ENCODE results near the gene MAPKAP1. TPM values are rescaled to one million over a fixed set of nuclear protein-coding genes. Genes with fewer than 3 reads are reported as not detected.

The MAPKAP1 gene
- total RNA-seq, 4 donors from 2014 or later, result 57.6 to 70.2 (median 68.7) TPM

- no peak overlapping the region for H3K27ac ChIP-seq
- H3K36me3 ChIP-seq, result no peaks in the 10 kb centered on the region
- H3K4me1 ChIP-seq, result peaks cover 10% of the 10 kb centered on the region
- no peak for DNase-seq (ENCODE audit: low spot score in 2 of 2)
- WGBS, result 99% methylated on average over 4 of the region's 4 CpGs
- no peak overlapping the region for H3K4me3 ChIP-seq
- no peak for TF ChIP-seq CTCF (IDR thresholded peaks at IDR 0.05)
- no peak for TF ChIP-seq POLR2AphosphoS5 (IDR thresholded peaks at IDR 0.05)
- no peak for TF ChIP-seq POLR2A (IDR thresholded peaks at IDR 0.05)
- no peak for TF ChIP-seq EP300 (IDR thresholded peaks at IDR 0.05)
- H3K9me3 ChIP-seq, result no peaks in the 10 kb centered on the region
- no peaks in the 10 kb centered on the region for H3K27me3 ChIP-seq
Measured at GRCh38 chr9:125591888-125592287, 115.1 kb downstream of the MAPKAP1 start.

DNA sequence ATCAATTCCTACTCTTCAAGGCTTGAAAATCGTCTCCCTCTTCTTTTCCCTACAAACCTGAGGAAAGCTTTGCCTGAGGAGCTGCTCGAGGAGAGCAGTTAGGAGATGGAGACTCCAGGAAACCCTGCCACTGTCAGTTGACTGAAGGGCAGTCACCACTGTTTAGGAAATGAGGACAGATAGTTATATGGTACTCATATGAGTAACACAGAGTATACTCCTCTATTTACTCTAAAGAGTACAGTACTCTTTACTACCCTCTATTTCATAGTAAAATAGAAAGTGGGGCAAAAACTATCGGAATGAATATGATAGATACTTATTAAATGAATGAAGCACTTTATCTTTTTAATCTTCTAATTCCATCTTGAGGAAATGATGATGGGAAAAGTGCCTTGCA lies 115.8 kb downstream of the MAPKAP1 start:
- WGBS, result 90% methylated on average over 3 of the region's 3 CpGs
- Histone ChIP-seq H3K27ac (no peak overlapping the region), H3K27me3 (no peaks in the 10 kb centered on the region), H3K4me3 (no peak overlapping the region), H3K36me3 (no peaks in the 10 kb centered on the region), H3K4me1 (peaks cover 10% of the 10 kb centered on the region), H3K9me3 (no peaks in the 10 kb centered on the region)
- no peak for DNase-seq (ENCODE audit: low spot score in 2 of 2)
- no peak for TF ChIP-seq CTCF (IDR thresholded peaks at IDR 0.05)
- TF ChIP-seq POLR2AphosphoS5 (IDR thresholded peaks at IDR 0.05), result no peak
- no peak for TF ChIP-seq POLR2A (IDR thresholded peaks at IDR 0.05)
- no peak for TF ChIP-seq EP300 (IDR thresholded peaks at IDR 0.05)

DNA sequence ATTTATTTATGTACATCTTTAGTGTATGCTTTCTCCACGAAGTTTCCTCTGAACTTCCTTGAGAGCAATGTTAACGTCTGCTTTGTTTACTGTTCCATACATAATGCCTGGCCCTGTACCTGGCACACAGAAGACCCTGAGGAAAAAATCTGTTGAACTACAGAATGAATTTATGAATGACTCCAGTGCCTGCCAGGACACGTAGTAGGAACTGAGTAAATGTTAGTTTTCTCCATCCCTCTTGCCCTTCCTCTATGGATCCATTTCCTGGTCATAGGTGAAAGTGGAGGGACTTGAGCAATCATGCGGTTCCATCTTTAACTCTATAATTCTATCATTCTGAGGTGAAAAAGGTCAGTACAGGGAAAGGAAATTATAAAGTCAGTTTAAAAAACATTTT lies 117.7 kb downstream of the MAPKAP1 start:
- Histone ChIP-seq H3K27ac (no peak overlapping the region), H3K9me3 (no peaks in the 10 kb centered on the region), H3K4me3 (no peak overlapping the region), H3K36me3 (peaks cover 8% of the 10 kb centered on the region), H3K4me1 (peaks cover 10% of the 10 kb centered on the region), H3K27me3 (no peaks in the 10 kb centered on the region)
- WGBS, result 69% methylated on average over 4 of the region's 4 CpGs
- DNase-seq (ENCODE audit: low spot score in 2 of 2), result no peak
- TF ChIP-seq POLR2AphosphoS5 (IDR thresholded peaks at IDR 0.05) (no peak), CTCF (IDR thresholded peaks at IDR 0.05) (no peak), POLR2A (IDR thresholded peaks at IDR 0.05) (no peak), EP300 (IDR thresholded peaks at IDR 0.05) (no peak)

DNA sequence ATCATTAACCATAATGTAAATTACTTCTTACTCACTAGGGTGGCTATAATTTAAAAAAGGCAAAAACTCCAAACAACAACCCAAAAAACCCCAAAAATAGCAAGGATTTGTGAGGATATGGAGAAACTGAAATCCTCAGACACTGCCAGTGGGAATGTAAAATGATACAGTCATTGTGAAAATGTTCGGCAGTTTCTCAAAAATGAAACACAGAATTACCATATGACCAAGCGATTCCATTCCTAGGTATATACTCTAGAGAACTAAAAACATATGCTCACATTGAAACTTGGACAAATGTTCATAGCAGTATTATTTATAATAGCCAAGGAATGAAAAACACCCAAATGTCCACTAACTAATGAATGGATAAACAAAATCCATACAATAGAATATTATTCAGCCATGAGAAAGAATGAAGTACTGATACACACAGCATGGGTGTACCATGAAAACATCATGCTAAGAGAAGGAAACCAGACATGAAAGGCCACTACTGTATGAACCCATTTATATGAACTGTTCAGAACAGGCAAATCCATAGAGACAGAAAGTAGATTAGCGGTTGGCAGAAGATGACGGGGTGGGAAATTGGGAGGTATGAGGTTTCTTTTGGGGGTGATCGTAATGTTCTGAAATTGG lies 119.1 kb downstream of the MAPKAP1 start:
- H3K4me3 ChIP-seq, result no peak overlapping the region
- TF ChIP-seq EP300 (IDR thresholded peaks at IDR 0.05) (no peak), POLR2A (IDR thresholded peaks at IDR 0.05) (no peak), POLR2AphosphoS5 (IDR thresholded peaks at IDR 0.05) (no peak), CTCF (IDR thresholded peaks at IDR 0.05) (no peak)
- 89% methylated on average over 5 of the region's 5 CpGs for WGBS
- H3K27ac ChIP-seq, result no peak overlapping the region
- no peaks in the 10 kb centered on the region for H3K27me3 ChIP-seq
- no peak for DNase-seq (ENCODE audit: low spot score in 2 of 2)
- peaks cover 2% of the 10 kb centered on the region for H3K4me1 ChIP-seq
- peaks cover 12% of the 10 kb centered on the region for H3K36me3 ChIP-seq
- H3K9me3 ChIP-seq, result no peaks in the 10 kb centered on the region

- peaks cover 2% of the 10 kb centered on the region for H3K4me1 ChIP-seq
- H3K4me3 ChIP-seq, result no peak overlapping the region
- no peak overlapping the region for H3K27ac ChIP-seq
- 65% methylated on average over 3 of the region's 3 CpGs for WGBS
- no peaks in the 10 kb centered on the region for H3K9me3 ChIP-seq
- no peaks in the 10 kb centered on the region for H3K27me3 ChIP-seq
- H3K36me3 ChIP-seq, result peaks cover 17% of the 10 kb centered on the region
- no peak for TF ChIP-seq EP300 (IDR thresholded peaks at IDR 0.05)
- TF ChIP-seq CTCF (IDR thresholded peaks at IDR 0.05), result no peak
- TF ChIP-seq POLR2AphosphoS5 (IDR thresholded peaks at IDR 0.05), result no peak
- no peak for TF ChIP-seq POLR2A (IDR thresholded peaks at IDR 0.05)
- no peak for DNase-seq (ENCODE audit: low spot score in 2 of 2)
Measured at GRCh38 chr9:125586172-125586511, 120.9 kb downstream of the MAPKAP1 start.

Data from suprapubic skin (tissue), 4 donors.